ENCODE measurements around the gene KRTAP12-2.

GRCh38 chr21:44648557-44649311 lies 18.0 kb downstream of the KRTAP12-2 start:
- no peak for TF ChIP-seq CTCF (IDR thresholded peaks at IDR 0.05)
- no peak for TF ChIP-seq POLR2A (IDR thresholded peaks at IDR 0.05)
